Psoas muscle (tissue), 8 donors: ENCODE measurements around the gene PDE4D. TPM values are rescaled to one million over a fixed set of nuclear protein-coding genes. Genes with fewer than 3 reads are reported as not detected.

Source experiments
- ATAC-seq, 4 donors: fragments of 200-7000 bp; cut with Tn5 transposase; one replicate each; pipeline ENCODE4 v1.9.1; 2020; ENCODE audit warnings: moderate library complexity in 3 of 4, mild to moderate bottlenecking in 2 of 4
- DNase-seq, 2 donors: peaks; one replicate each; pipeline ENCODE4 v3.0.0-alpha.2; 2020
- H3K27ac ChIP-seq: fragments of 200-600 bp; one replicate; pipeline ENCODE4 v1.8.0; 2022
- H3K27me3 ChIP-seq, 3 donors: fragments of 200-600 bp in 1 of 3; one replicate each; pipeline versions ENCODE4 v1.6.1 to v1.8.0; 2013 to 2022; ENCODE audit warnings: low read length in 2 of 3, mild to moderate bottlenecking in 2 of 3, moderate library complexity in 1 of 3; ENCODE audit not compliant: insufficient read depth in 3 of 3
- H3K36me3 ChIP-seq, 2 donors: fragments of 200-600 bp in 1 of 2; one replicate each; pipeline versions ENCODE4 v1.6.1 to v1.8.0; 2013 to 2022; ENCODE audit warnings: low read depth in 1 of 2, mild to moderate bottlenecking in 1 of 2, moderate library complexity in 1 of 2; ENCODE audit not compliant: insufficient read depth in 1 of 2
- H3K4me1 ChIP-seq: fragments of 200-600 bp; one replicate; pipeline ENCODE4 v1.8.0; 2022
- H3K4me3 ChIP-seq: fragments of 200-600 bp; one replicate; pipeline ENCODE4 v1.8.0; 2022; ENCODE audit warnings: mild to moderate bottlenecking
- H3K9me3 ChIP-seq: fragments of 200-600 bp; one replicate; pipeline ENCODE4 v1.8.0; 2022
- CTCF ChIP-seq: fragments of 200-600 bp; IDR thresholded peaks from one replicate; pipeline ENCODE4 v1.8.0; 2022; ENCODE audit warnings: antibody characterized with exemption
- WGBS, 3 donors: extraction: QIAGEN DNeasy Blood & Tissue Kit; methylation state at CpG; one replicate each; pipeline versions ENCODE4 v1.1.6 to v1.1.7; 2013; 5-methylcytosine and 5-hydroxymethylcytosine counted together
- intact Hi-C, 2 donors: fragments of 100-400 bp; cut with DNase I; formaldehyde crosslinking; loops; one replicate each; pipeline versions ENCODE4 v1.11.0 to v1.14.2; 2022
- polyA plus RNA-seq, 3 donors: library from polyadenylated mRNA; stranded (reverse); fragments of 200-250 nt; gene quantifications; one replicate each; pipeline ENCODE4 v1.2.3, GENCODE V29; 2013
- total RNA-seq, 4 donors: library from RNA; stranded (reverse); fragmentation: NEBNext Ultra II Directional in 2 of 4; extraction: Animal tissue kit (Norgen Biotek cat#: 25700) in 2 of 4; gene quantifications; one replicate each; pipeline versions ENCODE4 v1.2.1 to v1.2.4, GENCODE V29; 2021 to 2023
- donor health status: healthy with polysubstance abuse.
- donor health status: DM: no; HTN: no; CAD: no; lungs with moderate emphysema.
- donor health status: Bipolar disorder and iron deficiency.
- donor health status: healthy.
- donor health status: DM: yes; HTN: yes; CAD: no.
- donor health status: DM: no; HTN: no; CAD: no.
- donor health status: DM: no; HTN: no; CAD: no.
- donor health status: DM: yes; HTN: yes; CAD: no.

PDE4D gene
- total and polyA plus RNA-seq, 7 donors, result 42.6 to 283 (median 88.7) TPM

- no peak for DNase-seq
- TF ChIP-seq CTCF, result no peak
- intact Hi-C loops, result no loop called here
- no peaks in the 10 kb centered on the region for H3K9me3 ChIP-seq
- WGBS, 3 donors, result 91 to 96% (median 94%) methylated on average over 2 of the region's 2 CpGs
- H3K27me3 ChIP-seq, result no peaks in the 10 kb centered on the region
- peaks cover 61% of the 10 kb centered on the region for H3K4me1 ChIP-seq
- ATAC-seq, result no peak
- H3K36me3 ChIP-seq, result no peaks in the 10 kb centered on the region
- peak overlapping the region; percentile 84 for H3K27ac ChIP-seq
- H3K4me3 ChIP-seq, result no peak overlapping the region
Observed at GRCh38 chr5:59130431-59130830, 763.1 kb downstream of the PDE4D start.

GRCh38 chr5:59128646-59129290, 764.8 kb downstream of the PDE4D start:
- no peaks in the 10 kb centered on the region for H3K9me3 ChIP-seq
- DNase-seq, result no peak
- peak overlapping the region; percentile 84 for H3K27ac ChIP-seq
- intact Hi-C loops, result loop anchor here in 1 of 2 donors (10.0 kb wide), 1 partner anchor 46 kb away; no protein-coding TSS in a partner anchor
- H3K4me3 ChIP-seq, result peak overlapping the region; percentile 56
- H3K36me3 ChIP-seq, result no peaks in the 10 kb centered on the region
- H3K27me3 ChIP-seq, result no peaks in the 10 kb centered on the region
- ATAC-seq, result no peak
- no peak for TF ChIP-seq CTCF
- H3K4me1 ChIP-seq, result peaks cover 65% of the 10 kb centered on the region
- WGBS, 3 donors, result 39 to 50% (median 44%) methylated on average over 1 of the region's 1 CpG

GRCh38 chr5:59126708-59127573, 766.6 kb downstream of the PDE4D start:
- Histone ChIP-seq H3K36me3 (no peaks in the 10 kb centered on the region), H3K9me3 (no peaks in the 10 kb centered on the region), H3K27ac (peak overlapping the region; percentile 84), H3K27me3 (no peaks in the 10 kb centered on the region), H3K4me3 (peak overlapping the region; percentile 56), H3K4me1 (peaks cover 68% of the 10 kb centered on the region)
- WGBS, 3 donors, result 9 to 15% (median 11%) methylated on average over 15 of the region's 15 CpGs
- no peak for TF ChIP-seq CTCF
- no peak for DNase-seq
- intact Hi-C loops, result loop anchor here in 1 of 2 donors (1.0 to 10.0 kb wide), 2 partner anchors 48 to 88 kb away; no protein-coding TSS in a partner anchor
- ATAC-seq, result peak; percentile 10 to 40 (median 28)

GRCh38 chr5:59126016-59126707, 767.4 kb downstream of the PDE4D start:
- Histone ChIP-seq H3K27me3 (no peaks in the 10 kb centered on the region), H3K36me3 (no peaks in the 10 kb centered on the region), H3K4me1 (peaks cover 75% of the 10 kb centered on the region), H3K4me3 (peak overlapping the region; percentile 56), H3K27ac (peak overlapping the region; percentile 84), H3K9me3 (no peaks in the 10 kb centered on the region)
- no peak for TF ChIP-seq CTCF
- intact Hi-C loops, result loop anchor here in 1 of 2 donors (10.0 kb wide), 1 partner anchor 49 kb away; no protein-coding TSS in a partner anchor
- ATAC-seq, result no peak
- WGBS, 3 donors, result 28 to 55% (median 35%) methylated on average over 5 of the region's 5 CpGs
- DNase-seq, result no peak
